Measurements from ENCODE around the gene PCDH10. TPM values are rescaled to one million over a fixed set of nuclear protein-coding genes. Genes with fewer than 3 reads are reported as not detected.
A peak's percentile ranks its signal among the peaks of the same experiment; 100 is the strongest.

PCDH10 gene
- total RNA-seq (2014; rRNA removed; shearing (Covaris generic); ENCODE audit: low replicate concordance) = 0.03 TPM in 1 of 2 replicates, not detected in the other

DNA sequence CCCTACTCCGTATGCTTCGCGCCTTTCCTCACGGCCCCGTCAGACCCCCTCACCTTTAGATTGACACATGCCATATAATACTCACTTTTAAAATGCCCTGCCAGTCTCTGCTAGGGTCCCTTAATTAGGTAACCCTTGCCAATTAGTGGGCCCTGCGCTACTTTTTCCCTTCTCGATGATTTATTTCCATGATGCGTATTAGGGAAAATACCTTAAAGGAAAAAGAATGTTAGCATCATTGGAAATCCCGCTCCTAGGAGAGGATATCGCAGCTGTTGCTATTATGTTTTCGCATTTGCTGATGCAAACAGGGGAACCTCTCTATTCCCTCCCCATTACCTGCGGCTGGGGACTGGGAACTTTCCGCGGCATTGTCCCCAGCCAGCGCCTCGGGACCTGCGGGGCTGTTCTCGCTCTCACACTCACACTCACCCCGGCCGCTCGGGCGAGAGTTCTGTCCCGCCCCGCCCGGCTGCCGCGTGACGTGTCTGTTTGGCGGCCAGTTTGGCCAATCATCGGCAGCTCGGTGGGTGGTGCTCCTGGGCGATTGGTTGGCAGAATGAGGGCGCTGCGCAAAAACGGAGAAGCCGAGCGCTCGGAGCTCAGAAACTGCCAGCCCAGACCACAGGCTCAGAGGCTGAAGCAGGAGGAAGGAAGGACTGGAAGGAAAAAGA lies at the start of gene PCDH10:
Gene PCDH10 (plus strand): TSS at position 605 of the 674 bp plus-strand sequence. CDS start 847 bp downstream, outside the sequence.
- DNase-seq = peak; percentile 66
- Histone ChIP-seq H3K4me3 (peak within 1 kb of the TSS; percentile 23), H3K9me3 (no peaks in the 10 kb centered on the region), H3K27me3 (peaks cover 60% of the 10 kb centered on the region), H3K36me3 (no peaks in the 10 kb centered on the region)

DNA sequence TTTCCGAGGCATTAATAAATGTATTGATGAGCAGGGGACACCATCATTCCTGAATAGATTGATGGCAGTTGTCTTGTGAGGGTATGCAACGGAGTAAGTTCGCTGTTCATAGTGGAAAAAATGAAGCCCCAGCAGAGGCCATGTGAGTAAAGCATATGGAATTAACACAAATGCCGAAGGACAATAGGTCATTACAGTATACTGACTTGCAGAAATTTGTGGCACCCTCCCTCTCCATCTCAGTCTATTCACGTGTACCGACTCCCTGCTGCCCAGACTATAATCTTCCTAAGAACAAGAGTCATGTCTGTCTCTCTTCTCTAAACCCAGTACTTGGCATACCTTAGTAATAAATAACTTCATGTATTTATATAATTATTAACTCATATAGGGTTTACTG lies 47.1 kb upstream of the PCDH10 start:
- no peak for DNase-seq
- no peaks in the 10 kb centered on the region for H3K9me3 ChIP-seq
- no peaks in the 10 kb centered on the region for H3K27me3 ChIP-seq
- H3K36me3 ChIP-seq = no peaks in the 10 kb centered on the region
- no peak overlapping the region for H3K4me3 ChIP-seq

GRCh38 chr4:133102612-133103409 lies 46.3 kb upstream of the PCDH10 start:
- Histone ChIP-seq H3K4me3 (no peak overlapping the region), H3K9me3 (no peaks in the 10 kb centered on the region), H3K27me3 (no peaks in the 10 kb centered on the region), H3K36me3 (no peaks in the 10 kb centered on the region)
- no peak for DNase-seq

- Histone ChIP-seq H3K9me3 (no peaks in the 10 kb centered on the region), H3K4me3 (no peak overlapping the region), H3K27me3 (no peaks in the 10 kb centered on the region), H3K36me3 (no peaks in the 10 kb centered on the region)
- DNase-seq = no peak
Measured at GRCh38 chr4:133112641-133113040, 36.5 kb upstream of the PCDH10 start.

- Histone ChIP-seq H3K27me3 (no peaks in the 10 kb centered on the region), H3K9me3 (no peaks in the 10 kb centered on the region), H3K4me3 (no peak overlapping the region), H3K36me3 (no peaks in the 10 kb centered on the region)
- DNase-seq = no peak
Measured at GRCh38 chr4:133124746-133125145, 24.3 kb upstream of the PCDH10 start.

DNA sequence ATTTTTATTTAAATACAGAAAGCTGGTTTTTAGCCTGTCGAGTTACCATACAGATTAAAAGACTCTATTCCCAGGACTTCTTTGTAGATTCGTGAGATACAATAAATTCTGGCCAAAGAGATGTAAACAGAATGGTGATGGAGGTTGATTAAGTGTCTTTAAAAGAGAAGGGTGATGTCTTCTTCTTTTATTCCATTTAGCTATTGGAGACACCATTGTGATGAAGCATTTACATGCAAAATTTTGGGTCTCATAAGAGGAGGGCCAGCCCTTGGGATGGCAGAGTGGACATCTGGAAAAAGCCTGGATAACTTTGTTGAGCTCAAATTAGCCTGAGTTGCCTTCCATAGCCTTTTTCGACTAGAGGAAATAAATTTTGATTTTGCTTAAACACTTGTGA lies 21.6 kb upstream of the PCDH10 start:
- H3K27me3 ChIP-seq = no peaks in the 10 kb centered on the region
- H3K36me3 ChIP-seq = no peaks in the 10 kb centered on the region
- DNase-seq = no peak
- no peak overlapping the region for H3K4me3 ChIP-seq
- no peaks in the 10 kb centered on the region for H3K9me3 ChIP-seq

DNA sequence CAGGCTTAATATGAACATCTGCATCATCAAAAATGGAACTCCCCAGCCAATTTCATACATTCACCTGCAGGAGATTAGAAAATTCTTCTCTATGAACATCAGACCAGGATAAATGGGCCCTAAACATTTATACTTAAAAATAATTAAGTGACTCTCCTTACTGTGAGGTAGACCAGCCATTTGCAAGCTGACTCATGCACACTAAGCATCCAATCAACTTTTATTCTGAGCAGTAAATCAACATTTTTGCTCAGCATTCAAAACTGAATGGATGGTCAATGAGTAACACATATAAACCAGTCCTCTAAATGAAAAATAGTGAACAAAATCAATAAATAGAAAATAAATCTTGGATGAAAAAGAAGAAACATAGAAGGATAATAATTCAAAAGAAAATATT lies 19.9 kb upstream of the PCDH10 start:
- no peak for DNase-seq
- no peaks in the 10 kb centered on the region for H3K9me3 ChIP-seq
- no peak overlapping the region for H3K4me3 ChIP-seq
- no peaks in the 10 kb centered on the region for H3K27me3 ChIP-seq
- no peaks in the 10 kb centered on the region for H3K36me3 ChIP-seq

GRCh38 chr4:133130171-133130570 lies 18.9 kb upstream of the PCDH10 start:
- no peak overlapping the region for H3K4me3 ChIP-seq
- H3K27me3 ChIP-seq = no peaks in the 10 kb centered on the region
- no peaks in the 10 kb centered on the region for H3K9me3 ChIP-seq
- H3K36me3 ChIP-seq = no peaks in the 10 kb centered on the region
- no peak for DNase-seq

- DNase-seq = no peak
- Histone ChIP-seq H3K27me3 (no peaks in the 10 kb centered on the region), H3K4me3 (no peak overlapping the region), H3K36me3 (no peaks in the 10 kb centered on the region), H3K9me3 (no peaks in the 10 kb centered on the region)
Measured at GRCh38 chr4:133131829-133132460, 17.1 kb upstream of the PCDH10 start.

DNA sequence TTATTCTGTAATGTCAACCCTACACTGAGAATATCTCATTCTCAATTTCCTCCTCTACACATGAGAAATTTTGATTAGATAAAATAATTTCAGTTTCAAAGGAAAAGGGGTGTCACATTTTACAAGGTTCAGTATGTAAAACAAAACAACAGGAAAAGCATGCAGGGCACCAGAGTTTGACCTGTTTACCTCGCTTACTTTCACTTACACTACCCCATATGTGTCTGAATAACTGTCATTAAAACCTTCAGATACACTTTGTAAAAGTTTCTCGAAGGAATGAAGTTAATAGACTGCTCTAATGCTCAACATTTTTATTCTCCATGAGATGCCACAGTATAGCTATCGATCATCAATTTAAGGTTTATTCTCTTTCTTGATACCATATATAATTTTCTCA lies 12.3 kb upstream of the PCDH10 start:
- Histone ChIP-seq H3K9me3 (no peaks in the 10 kb centered on the region), H3K27me3 (no peaks in the 10 kb centered on the region; the same call in 1 of the 2 replicates), H3K36me3 (no peaks in the 10 kb centered on the region), H3K4me3 (no peak overlapping the region)
- DNase-seq = no peak

- DNase-seq = no peak
- no peaks in the 10 kb centered on the region for H3K9me3 ChIP-seq
Measured at GRCh38 chr4:133137571-133137970, 11.5 kb upstream of the PCDH10 start.

GRCh38 chr4:133143775-133144430 lies 5.2 kb upstream of the PCDH10 start:
- Histone ChIP-seq H3K27me3 (peaks cover 18% of the 10 kb centered on the region), H3K36me3 (no peaks in the 10 kb centered on the region), H3K9me3 (no peaks in the 10 kb centered on the region), H3K4me3 (no peak overlapping the region)
- DNase-seq = no peak

More at GRCh38 chr4:133137571-133137970, 11.5 kb upstream of the PCDH10 start:
- H3K27me3 ChIP-seq = no peaks in the 10 kb centered on the region; the same call in none of the 2 replicates
- H3K4me3 ChIP-seq = no peak overlapping the region
- H3K36me3 ChIP-seq = no peaks in the 10 kb centered on the region

DNA sequence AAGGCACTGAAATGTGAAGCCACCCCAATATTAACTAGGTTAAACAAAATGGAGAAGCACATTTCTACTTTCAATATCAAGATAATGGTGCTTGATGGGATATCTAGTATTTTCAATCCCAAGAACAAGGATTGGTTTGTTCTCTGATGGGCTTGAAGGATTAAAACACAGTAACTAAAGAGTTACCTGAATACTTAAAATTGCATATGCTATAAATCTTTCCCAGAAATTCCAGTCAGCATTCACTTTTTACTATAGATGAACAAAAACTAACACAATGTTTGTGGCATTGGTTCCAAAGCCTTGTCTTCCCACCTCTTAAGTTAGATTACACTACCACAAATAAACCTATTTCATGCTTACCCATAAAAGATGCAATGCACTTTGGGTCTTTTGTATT lies 3.9 kb upstream of the PCDH10 start:
- no peak overlapping the region for H3K4me3 ChIP-seq
- DNase-seq = no peak
- peaks cover 31% of the 10 kb centered on the region for H3K27me3 ChIP-seq
- no peaks in the 10 kb centered on the region for H3K36me3 ChIP-seq
- no peaks in the 10 kb centered on the region for H3K9me3 ChIP-seq

- Histone ChIP-seq H3K27me3 (peaks cover 34% of the 10 kb centered on the region), H3K36me3 (no peaks in the 10 kb centered on the region), H3K9me3 (no peaks in the 10 kb centered on the region), H3K4me3 (no peak overlapping the region)
- DNase-seq = no peak
Measured at GRCh38 chr4:133145758-133146573, 3.1 kb upstream of the PCDH10 start.

GRCh38 chr4:133146574-133147241 lies 2.4 kb upstream of the PCDH10 start:
- no peak overlapping the region for H3K4me3 ChIP-seq
- H3K9me3 ChIP-seq = no peaks in the 10 kb centered on the region
- H3K36me3 ChIP-seq = no peaks in the 10 kb centered on the region
- H3K27me3 ChIP-seq = peaks cover 42% of the 10 kb centered on the region
- no peak for DNase-seq
